HG03097 (cell line): Measurements from ENCODE around the gene PGD.
"Not testable (repeated sequence)": the region's sequence is repeated elsewhere in the genome, so short reads cannot be mapped to it uniquely, and the experiment has no call there.

ENCODE experiments used
- ATAC-seq: cut with Tn5 transposase; IDR thresholded peaks from one replicate; pipeline ENCODE4 v1.9.1; 2021; ENCODE audit not compliant: unreplicated experiment, low FRiP score

The PGD gene

GRCh38 chr1:10398734-10399443, at the start of gene PGD:
Gene PGD, plus strand, starts transcription at chr1:10399064. Its CDS starts 54 bp downstream, at chr1:10399118.
- peak; percentile 93 for ATAC-seq

GRCh38 chr1:10353282-10353681, 45.6 kb upstream of the PGD start:
- no peak for ATAC-seq

- no peak for ATAC-seq
Measured at GRCh38 chr1:10353693-10354092, 45.2 kb upstream of the PGD start.

- ATAC-seq, result no peak
Measured at GRCh38 chr1:10360045-10360444, 38.8 kb upstream of the PGD start.

GRCh38 chr1:10361515-10361914, 37.3 kb upstream of the PGD start:
- ATAC-seq, result no peak

GRCh38 chr1:10368194-10368593, 30.7 kb upstream of the PGD start:
- no peak for ATAC-seq

GRCh38 chr1:10374442-10374860, 24.4 kb upstream of the PGD start:
- ATAC-seq, result no peak

- not testable (repeated sequence) for ATAC-seq
Measured at GRCh38 chr1:10377365-10378029, 21.4 kb upstream of the PGD start.

GRCh38 chr1:10378081-10378841, 20.6 kb upstream of the PGD start:
- no peak for ATAC-seq

GRCh38 chr1:10379101-10379620, 19.7 kb upstream of the PGD start:
- ATAC-seq, result no peak

GRCh38 chr1:10379676-10380075, 19.2 kb upstream of the PGD start:
- no peak for ATAC-seq

- ATAC-seq, result no peak
Measured at GRCh38 chr1:10380594-10381275, 18.1 kb upstream of the PGD start.

- no peak for ATAC-seq
Measured at GRCh38 chr1:10383630-10384029, 15.2 kb upstream of the PGD start.

GRCh38 chr1:10384219-10384618, 14.6 kb upstream of the PGD start:
- no peak for ATAC-seq

GRCh38 chr1:10386761-10387676, 11.8 kb upstream of the PGD start:
- no peak for ATAC-seq

GRCh38 chr1:10387677-10388386, 11.0 kb upstream of the PGD start:
- no peak for ATAC-seq

GRCh38 chr1:10388387-10388715, 10.5 kb upstream of the PGD start:
- no peak for ATAC-seq

- no peak for ATAC-seq
Measured at GRCh38 chr1:10389271-10389973, 9.4 kb upstream of the PGD start.

- no peak for ATAC-seq
Measured at GRCh38 chr1:10396870-10397269, 2.0 kb upstream of the PGD start.
